Endothelial cell of umbilical vein (primary cell): Measurements from ENCODE around the gene SYNPO. TPM values are rescaled to one million over a fixed set of nuclear protein-coding genes. Genes with fewer than 3 reads are reported as not detected.
A peak's percentile ranks its signal among the peaks of the same experiment; 100 is the strongest.

Source experiments
- BruUV-seq: library from RNA; stranded (reverse); fragments of 400-500 nt; replicated peaks from 2 replicates; lab custom pipeline; 2021; lab: Mats Ljungman, UMichigan
- CTCF ChIA-PET: fragments of 300-600, 350-600 bp; sonication (Branson Sonifier 250); formaldehyde crosslinking; loops from one replicate; lab custom pipeline; 2021; ENCODE audit warnings: antibody characterized with exemption, inconsistent platforms; lab: Charles Lee
- POLR2A ChIA-PET: fragments of 300-600, 350-600 bp; sonication (Branson Sonifier 250); formaldehyde crosslinking; loops from one replicate; lab custom pipeline; 2021; ENCODE audit warnings: antibody characterized with exemption, inconsistent platforms; lab: Charles Lee
- DNase-seq: peaks from one replicate; pipeline ENCODE4 v3.0.0-alpha.2; 2011; ENCODE audit warnings: low read depth, low spot score
- FAIRE-seq: peaks from 2 replicates; lab custom pipeline; 2011; peaks lifted over from hg19 to GRCh38; lab: Jason Lieb, UNC
- H2AFZ ChIP-seq: 2 replicates; pipeline ENCODE4 v1.6.0; 2012; ENCODE audit warnings: low read depth, low read length, control low read depth, inconsistent platforms
- H3K27ac ChIP-seq: 2 replicates; pipeline ENCODE4 v1.5.1; 2011; ENCODE audit warnings: low read depth, mild to moderate bottlenecking, control low read depth, low read length, moderate library complexity; ENCODE audit not compliant: insufficient read depth
- H3K27me3 ChIP-seq, 2 experiments: 2 replicates each; pipeline versions ENCODE4 v1.6.0 to v1.6.1; 2011; ENCODE audit warnings: low read length in 2 of 2, mixed read lengths in 1 of 2; ENCODE audit not compliant: control insufficient read depth in 2 of 2, insufficient read depth in 2 of 2
- H3K36me3 ChIP-seq, 2 experiments: 2 replicates in 1 of 2; 3 replicates in 1 of 2; pipeline ENCODE4 v1.5.1; 2011; ENCODE audit warnings: low read length in 2 of 2, mild to moderate bottlenecking in 1 of 2, moderate library complexity in 1 of 2; ENCODE audit not compliant: control insufficient read depth in 2 of 2, insufficient read depth in 2 of 2; ENCODE audit errors: extremely low read depth in 1 of 2
- H3K4me1 ChIP-seq: 3 replicates; pipeline ENCODE4 v1.5.1; 2011; ENCODE audit warnings: mild to moderate bottlenecking, low read length; ENCODE audit not compliant: control insufficient read depth, insufficient read depth; ENCODE audit errors: extremely low read depth
- H3K4me2 ChIP-seq: 2 replicates; pipeline ENCODE4 v1.6.1; 2011; ENCODE audit warnings: low read length, control low read depth, mixed read lengths; ENCODE audit not compliant: insufficient read depth
- H3K4me3 ChIP-seq, 3 experiments: fragments of 200-600 bp in 1 of 3; sonication (generic), shearing (Covaris generic) in 1 of 3; replicated peaks in 1 of 3; 2 replicates each; pipeline ENCODE4 v1.5.1; 2011 to 2016; ENCODE audit warnings: control low read depth in 3 of 3, low read length in 3 of 3, mild to moderate bottlenecking in 2 of 3, inconsistent platforms in 1 of 3, low read depth in 1 of 3, moderate library complexity in 1 of 3; ENCODE audit not compliant: insufficient read depth in 1 of 3
- H3K79me2 ChIP-seq: 2 replicates; pipeline ENCODE4 v1.6.0; 2012; ENCODE audit warnings: low read length, inconsistent platforms; ENCODE audit not compliant: control insufficient read depth, insufficient read depth
- H3K9ac ChIP-seq: replicated peaks from 2 replicates; pipeline ENCODE3; 2011; ENCODE audit warnings: low read length, control low read depth; ENCODE audit not compliant: insufficient read depth; ENCODE audit errors: extremely low read depth
- H3K9me1 ChIP-seq: replicated peaks from 3 replicates; pipeline ENCODE4 v1.6.0; 2011; ENCODE audit warnings: mild to moderate bottlenecking, low read length; ENCODE audit not compliant: control insufficient read depth, insufficient read depth; ENCODE audit errors: extremely low read depth
- H3K9me3 ChIP-seq: replicated peaks from 2 replicates; pipeline ENCODE4 v1.5.1; 2012; ENCODE audit warnings: low read length, inconsistent platforms; ENCODE audit not compliant: control insufficient read depth, insufficient read depth
- H4K20me1 ChIP-seq: replicated peaks from 2 replicates; pipeline ENCODE3; 2011; ENCODE audit warnings: mild to moderate bottlenecking, low read length; ENCODE audit not compliant: control insufficient read depth, insufficient read depth; ENCODE audit errors: extremely low read depth
- EZH2 ChIP-seq: IDR thresholded peaks from 2 replicates; pipeline ENCODE4 v1.6.1; 2012; ENCODE audit warnings: borderline replicate concordance, low read depth, mild to moderate bottlenecking, moderate library complexity, low read length, inconsistent platforms; ENCODE audit not compliant: severe bottlenecking
- FOS ChIP-seq: IDR thresholded peaks from 2 replicates; pipeline ENCODE4 v1.6.1; 2011; ENCODE audit warnings: mild to moderate bottlenecking, low read length, moderate library complexity, borderline replicate concordance; ENCODE audit not compliant: insufficient read depth
- GATA2 ChIP-seq: IDR thresholded peaks from 2 replicates; pipeline ENCODE4 v1.7.0; 2011; ENCODE audit warnings: low read depth, mild to moderate bottlenecking, moderate library complexity, mixed read lengths, low read length; ENCODE audit not compliant: insufficient read length, insufficient read depth
- JUN ChIP-seq: IDR thresholded peaks from 2 replicates; pipeline ENCODE4 v1.6.1; 2011; ENCODE audit warnings: borderline replicate concordance, low read depth; ENCODE audit not compliant: insufficient read length, insufficient read depth
- MYC ChIP-seq: IDR thresholded peaks from one replicate; pipeline ENCODE4 v1.6.1; 2011; ENCODE audit warnings: mild to moderate bottlenecking, low read depth, low read length
- POLR2A ChIP-seq: IDR thresholded peaks from 2 replicates; pipeline ENCODE4 v1.6.1; 2012; ENCODE audit warnings: low read depth, mild to moderate bottlenecking, control low read depth, low read length
- POLR2AphosphoS5 ChIP-seq: IDR thresholded peaks from 2 replicates; pipeline ENCODE4 v1.6.1; 2012; ENCODE audit warnings: low read depth, mild to moderate bottlenecking, control low read depth, low read length, moderate library complexity; ENCODE audit not compliant: insufficient read depth
- dilution Hi-C: fragments of 300-500 bp; cut with MboI; formaldehyde crosslinking; loops from one replicate; pipeline ENCODE4 v1.15.0; 2019; ENCODE audit warnings: low sequenced_read_pairs; ENCODE audit not compliant: extremely low pct_ligation_motif_present
- intact Hi-C: fragments of 100-400 bp; cut with micrococcal nuclease; formaldehyde crosslinking; loops from one replicate; pipeline ENCODE4 v1.10.0; 2022
- polyA plus RNA-seq, 4 experiments: library from polyadenylated mRNA; depleted of rRNA in 3 of 4; stranded (reverse) in 3 of 4; unstranded in 1 of 4; fragments of >200 nt; gene quantifications; 2 replicates each; pipeline versions ENCODE4 v1.2.1 to v1.2.3, GENCODE V29; 2011 to 2012; ENCODE audit warnings: missing spikeins in 1 of 4
- total RNA-seq: library from RNA; stranded (reverse); gene quantifications from 2 replicates; pipeline ENCODE4 v1.2.3, GENCODE V29; 2021
- TF ChIP-seq, protein P1 (sequence below): IDR thresholded peaks from 2 replicates; pipeline ENCODE4 v1.6.1; 2011; ENCODE audit not compliant: insufficient read depth, insufficient read length
- TF ChIP-seq, protein P2 (sequence below), 2 donors: IDR thresholded peaks; 1 replicate in 1 of 2; 2 replicates in 1 of 2; pipeline ENCODE4 v1.5.1; 2011; ENCODE audit warnings: low read length in 2 of 2, mild to moderate bottlenecking in 2 of 2, moderate library complexity in 2 of 2, control low read depth in 1 of 2, inconsistent platforms in 1 of 2, low read depth in 1 of 2; ENCODE audit not compliant: insufficient read depth in 1 of 2; ENCODE audit errors: extremely low read depth in 1 of 2

The SYNPO gene
- total and polyA plus RNA-seq, 2 donors (not counting 3 experiments of a cell fraction or from before 2014, with no cell fraction given), result 68.4 to 121 TPM

DNA sequence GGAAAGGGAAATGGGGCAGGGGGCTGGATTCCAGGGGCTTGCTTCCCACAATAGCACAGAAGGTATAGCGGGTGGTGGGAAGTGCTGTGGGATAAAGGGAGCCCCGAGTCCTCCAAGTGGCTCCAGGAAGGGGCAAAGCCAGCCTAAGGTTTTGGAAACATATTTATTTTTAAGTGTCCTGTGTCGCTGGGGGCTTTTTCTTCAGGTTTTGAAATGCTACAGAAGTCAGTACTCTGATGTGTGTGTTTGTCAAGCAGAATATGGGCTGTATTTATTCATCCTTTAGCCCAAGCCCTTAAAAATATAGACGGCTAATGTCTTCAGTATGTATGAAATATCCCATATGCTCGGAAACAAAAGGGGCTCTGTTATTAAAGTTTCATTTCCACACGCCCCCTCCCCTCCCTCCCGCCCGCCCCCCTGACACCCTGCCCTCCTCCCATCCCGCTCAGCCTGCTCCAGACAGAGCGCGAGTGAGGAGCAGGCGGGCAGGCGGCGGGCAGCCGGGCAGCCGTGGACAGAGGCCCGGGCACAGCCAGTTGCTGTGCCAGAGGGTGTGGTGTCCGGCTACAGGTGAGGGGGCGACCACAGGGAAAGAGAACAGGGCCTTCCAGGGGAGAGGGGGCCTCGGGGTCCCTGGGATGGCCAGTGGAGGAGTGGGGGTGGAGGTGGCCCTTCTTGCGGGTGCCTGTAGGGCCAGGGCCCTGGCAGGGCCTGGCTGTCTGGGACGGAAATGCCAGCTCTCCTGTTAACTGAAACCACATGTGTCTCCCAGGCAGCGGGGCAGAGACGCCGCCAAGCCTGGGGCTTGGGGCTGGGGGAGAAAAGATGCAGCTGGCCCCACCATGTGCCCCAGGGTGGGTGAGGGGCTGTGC, 39.6 kb upstream of the SYNPO start:
- H2AFZ ChIP-seq, result no peak overlapping the region
- CTCF ChIA-PET, result interaction anchor here (1.1 kb wide), 1 partner anchor 53 kb away, joined by 3 read pairs; no protein-coding TSS in a partner anchor
- H4K20me1 ChIP-seq, result no peaks in the 10 kb centered on the region
- TF ChIP-seq JUN (no peak), MYC (no peak), POLR2A (no peak), FOS (no peak), GATA2 (no peak), EZH2 (no peak), POLR2AphosphoS5 (no peak)
- TF ChIP-seq, protein P1, sequence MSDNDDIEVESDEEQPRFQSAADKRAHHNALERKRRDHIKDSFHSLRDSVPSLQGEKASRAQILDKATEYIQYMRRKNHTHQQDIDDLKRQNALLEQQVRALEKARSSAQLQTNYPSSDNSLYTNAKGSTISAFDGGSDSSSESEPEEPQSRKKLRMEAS, result no peak
- TF ChIP-seq, protein P2, sequence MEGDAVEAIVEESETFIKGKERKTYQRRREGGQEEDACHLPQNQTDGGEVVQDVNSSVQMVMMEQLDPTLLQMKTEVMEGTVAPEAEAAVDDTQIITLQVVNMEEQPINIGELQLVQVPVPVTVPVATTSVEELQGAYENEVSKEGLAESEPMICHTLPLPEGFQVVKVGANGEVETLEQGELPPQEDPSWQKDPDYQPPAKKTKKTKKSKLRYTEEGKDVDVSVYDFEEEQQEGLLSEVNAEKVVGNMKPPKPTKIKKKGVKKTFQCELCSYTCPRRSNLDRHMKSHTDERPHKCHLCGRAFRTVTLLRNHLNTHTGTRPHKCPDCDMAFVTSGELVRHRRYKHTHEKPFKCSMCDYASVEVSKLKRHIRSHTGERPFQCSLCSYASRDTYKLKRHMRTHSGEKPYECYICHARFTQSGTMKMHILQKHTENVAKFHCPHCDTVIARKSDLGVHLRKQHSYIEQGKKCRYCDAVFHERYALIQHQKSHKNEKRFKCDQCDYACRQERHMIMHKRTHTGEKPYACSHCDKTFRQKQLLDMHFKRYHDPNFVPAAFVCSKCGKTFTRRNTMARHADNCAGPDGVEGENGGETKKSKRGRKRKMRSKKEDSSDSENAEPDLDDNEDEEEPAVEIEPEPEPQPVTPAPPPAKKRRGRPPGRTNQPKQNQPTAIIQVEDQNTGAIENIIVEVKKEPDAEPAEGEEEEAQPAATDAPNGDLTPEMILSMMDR (IDR thresholded peaks at IDR 0.05; ENCODE audit: extremely low read depth in 1 of 2, insufficient read depth in 1 of 2, low read depth in 1 of 2, low read length in 2 of 2), result no peak
- no peak for DNase-seq
- peak overlapping the region; percentile 30 for H3K27ac ChIP-seq
- H3K9ac ChIP-seq, result peak overlapping the region; percentile 38
- peak overlapping the region in 1 of 3 experiments; percentile 34 for H3K4me3 ChIP-seq
- dilution Hi-C loops, result no loop called here
- H3K79me2 ChIP-seq, result no peaks in the 10 kb centered on the region
- peaks cover 27% of the 10 kb centered on the region for H3K4me1 ChIP-seq
- peak; percentile 47 for FAIRE-seq
- H3K9me1 ChIP-seq, result no peaks in the 10 kb centered on the region
- POLR2A ChIA-PET, result no interaction called here
- no peak overlapping the region for H3K4me2 ChIP-seq
- H3K9me3 ChIP-seq, result no peaks in the 10 kb centered on the region
- intact Hi-C loops, result loop anchor here (1.0 to 2.0 kb wide), 2 partner anchors 11 to 18 kb away; no protein-coding TSS in a partner anchor
- H3K27me3 ChIP-seq, result no peaks in the 10 kb centered on the region
- no peaks in the 10 kb centered on the region for H3K36me3 ChIP-seq
- no TSS peak for BruUV-seq
